Thoracic aorta (tissue), 2 donors: Measurements from ENCODE around the gene SOD1. TPM values are rescaled to one million over a fixed set of nuclear protein-coding genes. Genes with fewer than 3 reads are reported as not detected.
A peak's percentile ranks its signal among the peaks of the same experiment; 100 is the strongest.

Experiments used
- ATAC-seq: fragments of 150-250 bp; one replicate; pipeline ENCODE4 v1.8.0; 2017; ENCODE audit warnings: low read depth; ENCODE audit not compliant: insufficient number of reproducible peaks, low FRiP score
- DNase-seq: peaks from one replicate; pipeline ENCODE4 v3.0.0-alpha.2; 2020; ENCODE audit warnings: low spot score
- H3K27ac ChIP-seq, 2 donors: fragments of 200-600 bp; sonication (generic); 1 replicate in 1 of 2; 2 replicates in 1 of 2; pipeline ENCODE4 v1.5.1; 2016; ENCODE audit warnings: mild to moderate bottlenecking in 2 of 2, moderate library complexity in 2 of 2
- H3K27me3 ChIP-seq: fragments of 200-600 bp; sonication (generic); replicated peaks from 2 replicates; pipeline ENCODE4 v1.6.0; 2016; ENCODE audit warnings: mild to moderate bottlenecking; ENCODE audit not compliant: insufficient read depth
- H3K36me3 ChIP-seq: fragments of 200-600 bp; sonication (generic); one replicate; pipeline ENCODE4 v1.5.1; 2016
- H3K4me1 ChIP-seq, 2 donors: fragments of 200-600 bp; sonication (generic); 1 replicate in 1 of 2; 2 replicates in 1 of 2; pipeline versions ENCODE4 v1.5.1 to v1.6.0; 2016; ENCODE audit warnings: low read depth in 2 of 2, mild to moderate bottlenecking in 1 of 2; ENCODE audit not compliant: control insufficient read depth in 1 of 2
- H3K4me3 ChIP-seq: fragments of 200-600 bp; sonication (generic); 2 replicates; pipeline ENCODE4 v1.5.1; 2016; ENCODE audit warnings: mild to moderate bottlenecking
- H3K9me3 ChIP-seq: fragments of 200-600 bp; sonication (generic); 2 replicates; pipeline ENCODE4 v1.5.1; 2016
- total RNA-seq, 2 donors: library from RNA; depleted of rRNA; stranded (reverse); fragments of >200 nt; gene quantifications; one replicate each; pipeline versions ENCODE4 v1.1.0 to v1.2.3, GENCODE V29; 2016
- TF ChIP-seq, protein P1 (sequence below): fragments of 200-600 bp; sonication (generic); IDR thresholded peaks from one replicate; pipeline ENCODE4 v1.5.1; 2019; ENCODE audit warnings: antibody characterized with exemption

Gene SOD1
- total RNA-seq, 2 donors from 2014 or later: 111 to 215 TPM

- Histone ChIP-seq H3K4me3 (no peak overlapping the region), H3K4me1 (peaks cover 24 to 39% of the 10 kb centered on the region in 2 donors), H3K36me3 (no peaks in the 10 kb centered on the region), H3K27me3 (no peaks in the 10 kb centered on the region), H3K9me3 (no peaks in the 10 kb centered on the region), H3K27ac (no peak overlapping the region)
- ATAC-seq: no peak
- TF ChIP-seq, protein P1, sequence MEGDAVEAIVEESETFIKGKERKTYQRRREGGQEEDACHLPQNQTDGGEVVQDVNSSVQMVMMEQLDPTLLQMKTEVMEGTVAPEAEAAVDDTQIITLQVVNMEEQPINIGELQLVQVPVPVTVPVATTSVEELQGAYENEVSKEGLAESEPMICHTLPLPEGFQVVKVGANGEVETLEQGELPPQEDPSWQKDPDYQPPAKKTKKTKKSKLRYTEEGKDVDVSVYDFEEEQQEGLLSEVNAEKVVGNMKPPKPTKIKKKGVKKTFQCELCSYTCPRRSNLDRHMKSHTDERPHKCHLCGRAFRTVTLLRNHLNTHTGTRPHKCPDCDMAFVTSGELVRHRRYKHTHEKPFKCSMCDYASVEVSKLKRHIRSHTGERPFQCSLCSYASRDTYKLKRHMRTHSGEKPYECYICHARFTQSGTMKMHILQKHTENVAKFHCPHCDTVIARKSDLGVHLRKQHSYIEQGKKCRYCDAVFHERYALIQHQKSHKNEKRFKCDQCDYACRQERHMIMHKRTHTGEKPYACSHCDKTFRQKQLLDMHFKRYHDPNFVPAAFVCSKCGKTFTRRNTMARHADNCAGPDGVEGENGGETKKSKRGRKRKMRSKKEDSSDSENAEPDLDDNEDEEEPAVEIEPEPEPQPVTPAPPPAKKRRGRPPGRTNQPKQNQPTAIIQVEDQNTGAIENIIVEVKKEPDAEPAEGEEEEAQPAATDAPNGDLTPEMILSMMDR: no peak
- DNase-seq: no peak
These were observed 48.0 kb downstream of the SOD1 start for GRCh38 chr21:31707499-31707898.

DNA sequence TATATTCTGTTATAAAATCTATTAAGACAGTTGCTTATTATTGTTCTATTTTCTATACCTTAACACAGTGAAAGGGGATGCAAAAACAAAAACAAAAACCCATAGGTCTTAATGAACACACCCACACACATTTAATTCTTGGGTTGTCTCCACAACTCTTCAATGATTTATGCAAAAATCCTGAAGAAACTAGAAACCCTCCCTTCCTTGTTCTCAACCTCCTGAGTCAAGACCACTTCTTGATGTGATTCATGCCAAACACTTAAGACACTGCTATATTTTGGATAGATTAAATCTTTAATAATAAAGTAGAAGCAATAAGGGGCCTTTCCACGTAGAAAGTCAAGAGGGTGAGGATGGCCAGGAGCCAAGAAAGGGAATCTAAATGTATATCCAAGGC, 49.0 kb downstream of the SOD1 start:
- Histone ChIP-seq H3K4me3 (no peak overlapping the region), H3K27ac (no peak overlapping the region), H3K27me3 (no peaks in the 10 kb centered on the region), H3K4me1 (peaks cover 29 to 48% of the 10 kb centered on the region in 2 donors), H3K36me3 (no peaks in the 10 kb centered on the region), H3K9me3 (no peaks in the 10 kb centered on the region)
- TF ChIP-seq, protein P1: no peak
- ATAC-seq (no peak), DNase-seq (no peak)

DNA sequence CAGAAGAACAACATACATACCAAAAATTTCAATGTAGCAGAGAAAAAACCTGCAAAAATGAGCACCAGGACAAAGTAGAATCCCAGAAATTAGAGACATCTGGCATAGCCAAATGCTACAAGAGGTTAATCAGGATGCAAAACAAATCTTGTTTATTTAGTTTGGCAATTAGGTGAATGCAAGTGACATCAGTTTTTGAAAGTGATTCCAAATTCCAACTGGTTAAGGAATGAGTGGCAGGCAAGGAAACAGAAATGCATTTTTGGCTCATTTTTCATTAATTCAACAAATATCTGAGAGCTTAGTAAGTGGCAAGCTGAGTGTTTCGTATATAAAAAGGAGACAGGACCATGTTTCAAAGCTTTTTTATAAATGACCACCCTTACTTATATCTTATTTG, 51.1 kb downstream of the SOD1 start:
- Histone ChIP-seq H3K4me1 (peaks cover 37 to 69% of the 10 kb centered on the region in 2 donors), H3K9me3 (no peaks in the 10 kb centered on the region)

DNA sequence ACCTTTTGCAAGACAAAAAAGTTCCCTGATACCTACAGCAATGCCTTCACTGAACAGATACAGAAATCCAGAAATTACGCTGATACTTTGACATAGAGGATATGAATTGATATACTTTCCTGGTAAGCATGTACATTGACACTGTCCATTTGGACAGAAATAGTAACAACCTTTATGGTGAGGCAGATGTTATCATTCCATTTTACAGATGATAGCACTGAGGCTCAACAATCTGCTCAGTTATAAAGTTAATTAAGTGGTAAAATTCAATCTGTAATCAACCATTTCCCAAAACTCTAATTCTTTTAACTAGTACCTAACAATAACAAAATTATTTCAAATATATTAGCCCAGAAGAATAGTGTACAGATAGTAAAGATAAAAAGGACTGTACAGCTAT, 51.8 kb downstream of the SOD1 start:
- no peak overlapping the region for H3K27ac ChIP-seq
- DNase-seq (no peak), ATAC-seq (no peak)
- H3K9me3 ChIP-seq: no peaks in the 10 kb centered on the region
- TF ChIP-seq, protein P1: no peak
- no peak overlapping the region for H3K4me3 ChIP-seq
- H3K4me1 ChIP-seq: peaks cover 40 to 75% of the 10 kb centered on the region in 2 donors
- H3K36me3 ChIP-seq: no peaks in the 10 kb centered on the region
- no peaks in the 10 kb centered on the region for H3K27me3 ChIP-seq

More for the DNA sequence above, 51.1 kb downstream of the SOD1 start:
- H3K36me3 ChIP-seq: no peaks in the 10 kb centered on the region
- ATAC-seq (peak; percentile 27), DNase-seq (no peak)
- H3K4me3 ChIP-seq: no peak overlapping the region
- H3K27me3 ChIP-seq: no peaks in the 10 kb centered on the region
- TF ChIP-seq, protein P1: no peak
- H3K27ac ChIP-seq: peak overlapping the region in 1 of 2 donors; percentile 44

DNA sequence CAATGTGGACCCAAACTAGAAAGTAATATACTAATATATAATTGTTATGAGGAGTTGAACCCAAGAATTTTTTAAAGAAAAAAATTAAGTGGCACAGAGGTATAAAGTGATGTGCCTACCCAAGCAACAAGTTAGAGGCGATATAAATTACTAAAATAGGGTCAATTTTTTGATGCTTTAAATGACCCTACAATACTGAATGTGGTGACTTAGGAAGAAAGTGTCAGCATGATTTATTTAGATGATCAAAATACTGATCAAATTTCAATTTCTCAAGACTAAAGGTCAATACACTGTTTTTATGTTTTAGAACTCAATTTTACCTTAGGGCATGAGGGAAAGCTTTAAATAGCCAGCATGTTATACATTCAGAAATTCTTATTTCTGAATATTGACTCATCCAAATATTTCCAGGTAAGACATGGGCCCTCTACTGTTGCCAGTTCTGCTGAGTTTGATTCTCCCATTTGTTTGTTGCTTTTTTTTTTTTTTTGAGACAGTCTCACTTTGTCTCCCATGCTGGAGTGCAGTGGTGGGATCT, 52.3 kb downstream of the SOD1 start:
- H3K27ac ChIP-seq: no peak overlapping the region
- no peak overlapping the region for H3K4me3 ChIP-seq
- peaks cover 42 to 75% of the 10 kb centered on the region in 2 donors for H3K4me1 ChIP-seq
- DNase-seq (no peak), ATAC-seq (no peak)
- H3K36me3 ChIP-seq: no peaks in the 10 kb centered on the region
- TF ChIP-seq, protein P1: no peak
- H3K9me3 ChIP-seq: no peaks in the 10 kb centered on the region
- H3K27me3 ChIP-seq: no peaks in the 10 kb centered on the region
